HPDE6-E6E7 (cell line): ENCODE measurements around the gene CXCL9.
"Not testable (repeated sequence)": the region's sequence is repeated elsewhere in the genome, so short reads cannot be mapped to it uniquely, and the experiment has no call there.

Experiments
- DNase-seq: peaks from one replicate; pipeline ENCODE4 v3.0.0; 2011; ENCODE audit warnings: missing footprints; ENCODE audit errors: extremely low spot score

CXCL9 gene

DNA sequence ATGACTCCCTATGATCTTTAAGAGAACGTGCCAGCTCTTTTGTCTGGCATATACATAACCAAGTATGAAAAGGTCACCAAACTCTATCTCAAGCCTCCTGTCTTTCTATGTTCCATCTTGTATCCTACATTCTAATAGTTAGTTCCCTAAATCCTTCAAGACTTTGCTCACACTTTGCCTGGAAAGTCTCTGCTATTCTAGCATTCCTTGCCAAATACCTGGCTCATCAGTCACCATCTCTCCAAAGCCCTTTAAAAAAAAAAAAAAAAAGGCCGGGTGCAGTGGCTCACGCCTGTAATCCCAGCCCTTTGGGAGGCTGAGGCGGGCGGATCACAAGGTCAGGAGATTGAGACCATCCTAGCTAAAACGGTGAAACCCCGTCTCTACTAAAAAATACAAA is 48.8 kb downstream of the CXCL9 start:
- DNase-seq: not testable (repeated sequence)

- not testable (repeated sequence) for DNase-seq
Measured at GRCh38 chr4:75954811-75955210, 52.5 kb downstream of the CXCL9 start.

DNA sequence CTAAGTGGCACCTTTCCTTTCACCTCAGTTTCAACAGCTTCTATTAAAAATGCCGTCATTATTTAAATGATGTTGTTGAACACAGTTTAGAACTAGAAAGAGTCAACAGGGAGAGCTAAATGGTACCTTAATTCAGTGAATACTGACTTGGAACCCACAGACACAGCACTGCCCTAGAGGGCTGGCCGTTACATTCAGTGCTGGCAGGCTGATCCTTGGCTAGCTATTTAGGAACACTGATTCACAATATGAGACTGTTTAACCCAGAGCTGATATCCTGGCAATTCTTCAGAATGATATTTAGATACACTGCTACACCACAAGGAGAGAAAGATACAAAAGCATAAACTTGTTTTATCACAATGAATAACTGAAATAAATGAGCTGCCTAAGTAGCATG is 53.8 kb downstream of the CXCL9 start:
- DNase-seq: no peak
